ENCODE results near the gene STAC3.

STAC3 gene

GRCh38 chr12:57254506-57255280 lies 3.7 kb upstream of the STAC3 start:
- ATAC-seq, result no peak

DNA sequence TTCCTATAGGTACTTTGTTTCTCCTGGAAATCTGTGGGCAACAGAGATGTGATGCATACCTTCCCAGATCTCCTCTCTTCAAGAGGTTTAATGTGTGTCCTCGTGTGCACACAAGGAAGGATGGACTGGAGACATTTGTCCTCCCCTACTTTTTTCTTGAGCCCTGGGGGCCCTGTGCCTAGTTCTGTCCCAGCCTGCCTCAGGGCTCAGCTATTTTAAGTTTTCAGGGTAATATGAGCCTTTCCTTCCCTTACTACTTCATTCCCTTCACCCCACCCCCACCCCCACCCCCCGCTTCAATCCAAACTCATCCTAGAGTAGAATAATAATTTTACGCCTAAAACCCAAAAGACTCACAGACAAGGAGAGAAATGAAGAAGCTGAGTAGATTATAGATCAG lies 446 bp downstream of the STAC3 start:
- ATAC-seq, result no peak

GRCh38 chr12:57248934-57249742 lies 1.8 kb downstream of the STAC3 start:
- ATAC-seq, result no peak

DNA sequence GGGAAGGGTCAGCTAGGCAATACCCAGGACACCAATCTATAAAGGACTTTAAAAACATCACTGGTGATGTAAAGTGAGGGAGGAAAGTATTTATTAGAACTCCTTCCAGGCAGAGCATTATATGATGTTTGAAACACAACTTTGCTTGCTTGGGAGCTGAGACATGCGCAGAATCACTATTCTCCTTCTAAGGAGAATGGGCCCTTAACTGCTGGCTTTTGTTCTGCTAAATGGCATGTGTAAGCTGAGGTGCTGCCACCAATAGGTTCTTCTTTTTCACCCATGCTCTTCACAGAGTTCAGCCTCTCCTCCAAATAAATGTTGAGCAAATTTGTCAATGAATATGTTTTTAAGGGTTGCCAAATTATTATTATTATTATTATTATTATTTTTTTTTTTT lies 3.9 kb downstream of the STAC3 start:
- no peak for ATAC-seq

DNA sequence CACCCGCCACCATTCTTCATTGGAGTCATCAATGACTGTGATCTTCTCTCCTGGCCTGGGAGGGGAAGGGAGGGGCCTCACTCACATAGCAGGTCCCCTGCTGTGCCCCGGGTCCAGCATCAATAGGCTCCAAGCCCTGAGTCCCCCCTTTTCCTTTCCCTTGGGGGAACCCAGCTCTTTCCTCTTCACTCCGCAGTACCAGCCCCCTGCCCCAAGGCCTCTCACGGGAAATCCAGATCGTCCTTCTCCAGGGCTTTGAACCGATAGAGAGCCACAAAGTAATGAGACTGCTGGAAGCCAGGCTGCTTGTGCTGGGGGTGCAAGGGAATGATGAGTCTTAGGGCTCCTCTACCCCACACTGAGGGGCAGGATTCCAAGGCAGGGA lies 6.7 kb downstream of the STAC3 start:
- no peak for ATAC-seq

- peak in 1 of 2 donors; percentile 14 for ATAC-seq
Observed at GRCh38 chr12:57243521-57244311, 7.3 kb downstream of the STAC3 start.

DNA sequence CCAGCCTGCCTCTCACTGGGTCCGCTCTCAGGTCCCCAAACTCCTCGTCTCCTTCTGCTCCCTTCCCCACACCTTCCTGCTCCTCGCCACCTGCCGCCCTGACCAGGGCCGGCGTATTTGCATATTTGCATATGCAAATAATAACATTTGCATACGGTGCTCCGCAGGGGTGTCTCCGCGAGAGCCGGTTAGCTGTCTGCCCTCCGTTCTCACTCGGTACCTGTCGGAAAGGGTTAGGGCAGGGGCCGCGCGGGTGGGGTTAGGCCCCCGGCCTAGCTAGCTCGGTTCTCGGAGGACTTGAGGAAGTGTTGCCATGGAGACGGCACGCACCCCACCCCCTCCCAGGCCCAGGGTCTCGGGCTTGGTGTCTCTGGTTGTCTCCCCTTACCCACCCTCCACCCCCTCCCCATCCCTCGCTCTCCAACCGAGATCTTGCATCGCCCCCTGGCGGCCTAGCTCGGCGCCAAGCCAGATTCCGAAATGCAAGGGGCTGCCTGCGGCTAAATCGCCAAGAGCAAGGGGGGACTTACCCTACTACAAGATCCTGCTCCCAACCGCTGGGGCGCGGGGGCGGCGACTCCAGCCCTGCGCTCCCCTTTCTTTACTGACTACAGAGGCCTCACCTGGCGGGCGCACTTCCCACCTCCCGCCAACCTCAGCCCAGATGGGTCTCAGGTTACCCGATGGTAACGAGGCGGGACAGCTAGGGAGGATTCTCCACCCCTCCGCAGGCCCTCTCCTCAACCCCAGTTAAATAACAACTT lies 8.1 kb downstream of the STAC3 start:
- ATAC-seq, result no peak

GRCh38 chr12:57242329-57242690 lies 8.7 kb downstream of the STAC3 start:
- ATAC-seq, result no peak

GRCh38 chr12:57241402-57242310 lies 9.3 kb downstream of the STAC3 start:
- no peak for ATAC-seq

DNA sequence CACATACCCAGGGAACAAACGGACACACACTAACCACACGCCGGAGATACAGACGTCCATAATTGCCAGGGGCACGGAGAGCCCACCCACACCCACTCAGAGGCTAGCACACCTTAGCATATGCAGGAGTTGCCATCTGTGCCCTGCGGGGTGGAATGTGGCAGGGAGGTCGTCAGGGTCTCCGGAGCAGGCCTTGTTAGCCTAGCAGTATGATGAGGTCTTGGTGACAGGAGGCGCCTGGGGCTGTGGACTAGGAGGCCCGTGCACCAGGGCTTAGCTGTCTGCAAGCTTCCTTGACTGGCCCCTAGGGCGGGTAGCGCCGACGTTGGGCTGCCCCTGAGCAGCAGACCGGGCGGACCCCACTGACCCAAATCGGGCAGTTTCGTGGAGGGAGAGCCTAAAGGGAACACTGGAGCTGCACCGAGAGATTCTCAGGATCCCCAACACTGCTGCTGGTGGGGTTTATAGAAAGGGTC lies 10.0 kb downstream of the STAC3 start:
- no peak for ATAC-seq

- peak; percentile 45 to 46 for ATAC-seq
Observed at GRCh38 chr12:57240066-57240921, 10.7 kb downstream of the STAC3 start.

DNA sequence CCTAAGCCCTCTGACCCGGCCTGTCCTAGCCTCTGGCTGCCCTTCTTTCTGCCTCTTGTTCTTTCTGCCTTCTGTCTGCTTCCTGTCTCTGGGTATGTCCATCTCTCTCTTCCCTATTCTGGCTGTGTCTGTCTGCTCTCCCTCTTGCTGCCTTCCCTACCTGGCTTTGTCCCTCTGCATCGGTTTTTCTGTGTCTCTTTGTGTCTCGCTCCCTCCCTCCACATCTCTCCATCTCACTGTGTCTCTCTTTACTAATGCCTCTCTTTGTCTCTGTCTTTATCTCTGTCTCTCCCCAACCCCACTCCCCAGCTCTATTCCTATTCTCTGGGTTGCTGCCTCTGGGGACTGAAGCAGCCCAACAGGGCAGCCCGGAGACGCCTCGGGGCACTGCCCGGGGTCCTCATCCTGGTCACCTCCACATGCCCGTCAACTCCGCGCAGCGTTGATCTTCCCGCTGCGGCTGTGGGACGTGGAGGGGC lies 11.4 kb downstream of the STAC3 start:
- peak in 1 of 2 donors; percentile 0 for ATAC-seq

DNA sequence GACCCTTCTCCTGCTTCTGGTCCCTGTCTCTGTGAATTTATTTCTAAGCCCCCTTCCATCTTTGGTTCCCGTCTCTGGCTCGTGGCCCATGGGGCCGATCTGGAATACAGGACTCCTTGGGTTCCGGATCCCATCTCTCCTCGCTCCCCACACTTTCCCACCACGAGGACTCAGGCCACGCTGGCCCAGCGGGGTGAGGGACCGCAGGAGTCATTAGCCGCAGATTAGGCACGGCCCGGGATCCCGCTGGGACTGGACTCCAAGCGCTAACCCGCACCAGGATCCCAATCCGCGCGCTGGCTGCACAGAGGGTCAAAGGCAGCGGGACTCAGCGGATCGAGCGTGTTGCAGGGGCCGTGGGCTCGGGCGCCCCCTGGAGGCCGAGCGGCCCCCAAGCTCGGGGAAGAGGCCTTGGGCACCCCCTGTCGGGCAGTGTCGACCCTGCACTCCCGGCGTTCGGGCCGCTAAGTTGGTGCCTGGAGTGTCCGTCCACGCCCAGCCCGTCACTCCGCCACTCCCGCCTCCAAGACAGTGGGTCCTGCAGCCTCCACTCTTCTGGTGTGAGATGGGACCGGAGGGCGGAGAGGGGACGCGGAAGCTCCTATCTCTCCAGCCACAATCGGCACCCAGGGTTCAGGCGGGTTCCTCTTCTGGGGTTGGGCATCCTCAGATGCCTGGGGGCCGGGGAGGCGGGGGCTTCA lies 12.0 kb downstream of the STAC3 start:
- peak; percentile 50 to 56 for ATAC-seq

DNA sequence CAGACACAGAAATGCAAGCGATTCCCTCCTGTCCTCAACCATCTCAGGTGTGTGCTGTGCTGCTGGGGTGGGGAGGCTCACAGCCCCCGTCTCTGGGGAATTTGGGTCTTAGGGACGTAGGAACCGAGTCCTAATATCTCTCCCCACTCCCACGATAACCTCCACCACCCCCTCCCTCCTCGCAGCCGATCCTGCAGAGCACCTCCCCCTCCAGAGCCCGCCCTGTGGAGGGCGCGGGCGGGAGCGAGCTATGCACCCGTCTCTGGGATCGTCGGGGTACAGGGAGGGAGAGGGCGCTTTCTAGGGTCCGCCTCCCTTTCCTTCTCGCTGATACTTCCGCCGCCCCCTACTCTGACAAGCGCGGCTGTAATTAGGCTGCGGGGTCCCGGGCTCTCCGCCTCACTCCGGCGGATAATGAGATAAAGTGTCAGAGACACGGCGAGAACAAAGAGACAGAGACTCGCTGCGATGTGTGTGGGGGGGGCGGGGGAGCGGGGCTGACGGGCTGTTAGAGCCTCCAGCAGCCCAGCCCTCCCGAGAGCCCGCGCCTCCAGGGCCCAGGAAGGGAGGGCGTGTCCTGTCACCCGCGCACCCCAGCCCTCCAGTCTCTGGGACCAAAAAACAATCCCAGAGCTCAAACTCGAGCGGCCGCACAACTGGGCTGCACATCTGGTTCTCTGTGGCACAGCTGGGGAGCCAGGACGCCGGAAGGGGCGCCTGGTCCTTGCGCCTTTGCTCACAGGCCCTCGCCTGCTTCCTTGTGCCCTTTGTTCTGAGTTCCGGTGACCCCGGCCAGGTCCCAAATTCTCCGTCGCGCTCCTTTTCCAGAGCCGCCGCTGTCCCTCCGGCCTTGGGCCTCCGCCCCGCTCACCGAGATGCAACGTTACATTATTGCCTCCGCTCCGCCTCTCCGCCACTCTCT lies 12.8 kb downstream of the STAC3 start:
- no peak for ATAC-seq

- no peak for ATAC-seq
Observed at GRCh38 chr12:57237596-57237931, 13.4 kb downstream of the STAC3 start.

DNA sequence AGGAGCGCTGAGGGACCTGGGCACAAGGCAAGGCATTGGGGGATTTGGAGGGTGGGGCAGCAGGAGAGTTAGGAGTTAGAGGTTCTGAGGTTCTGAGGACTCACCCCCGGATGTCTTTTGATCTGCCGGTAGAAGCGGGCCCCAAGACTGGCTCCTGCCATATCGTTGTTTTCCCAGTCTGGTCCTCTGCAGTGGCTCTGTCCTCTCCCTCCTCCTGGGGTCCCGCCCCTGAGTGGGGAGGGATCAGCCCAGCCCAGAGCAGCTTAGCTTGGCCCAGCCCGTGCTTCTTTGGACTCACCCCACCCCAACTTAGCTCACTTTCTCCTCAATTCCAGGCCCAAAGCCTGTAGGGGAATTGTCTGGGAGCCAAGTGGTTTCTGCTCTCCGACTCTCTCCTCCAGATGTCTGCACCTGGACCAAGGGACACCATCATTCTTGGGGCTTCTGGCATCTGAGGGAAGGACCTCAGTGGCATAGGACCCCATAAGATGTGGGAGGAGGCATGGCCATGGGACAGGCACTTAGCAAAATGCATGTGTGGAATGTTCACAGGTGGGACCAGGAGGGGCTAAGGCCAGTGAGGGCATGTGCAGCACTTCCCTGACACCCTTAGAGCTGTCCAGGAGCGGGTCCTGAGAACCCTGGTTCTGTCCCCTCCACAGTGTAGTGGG lies 13.9 kb downstream of the STAC3 start:
- ATAC-seq, result no peak

- no peak for ATAC-seq
Observed at GRCh38 chr12:57236201-57236924, 14.6 kb downstream of the STAC3 start.
